ENCODE results near the gene CDH4. TPM values are rescaled to one million over a fixed set of nuclear protein-coding genes. Genes with fewer than 3 reads are reported as not detected.

Gene CDH4
- total and polyA plus RNA-seq, 2 of the 8 experiments (the other 6 are each of a cell fraction or from before 2014, with no cell fraction given) = 4.3 to 7.9 TPM

- WGBS, 2 experiments (ENCODE audit: extremely low coverage in 1 of 2, insufficient coverage in 1 of 2, insufficient read length in 1 of 2, insufficient replicate concordance in 2 of 2, low coverage in 1 of 2, low lambda C conversion rate in 2 of 2, missing lambda C conversion rate in 1 of 2) = 93% methylated on average over 9 of the region's 9 CpGs; no CpG with 5 or more reads in 1 of the 2 experiments
- H3K14ac ChIP-seq (ENCODE audit: insufficient read length) = no peak overlapping the region
- no peak overlapping the region for H2BK20ac ChIP-seq (ENCODE audit: low read length)
- H4K5ac ChIP-seq (ENCODE audit: insufficient read length, low read depth, low read length) = no peak overlapping the region
- DNase-seq (ENCODE audit: low read depth in 1 of 2, low spot score in 2 of 2) = no peak
- no peaks in the 10 kb centered on the region for H4K20me1 ChIP-seq (replicated peaks in 1 of 2; ENCODE audit: control insufficient read depth in 1 of 2, insufficient read depth in 2 of 2, low read length in 2 of 2)
- no peak overlapping the region for H2BK5ac ChIP-seq (ENCODE audit: low read depth, low read length)
- H4K91ac ChIP-seq (replicated peaks; ENCODE audit: insufficient read length, low read length) = no peak overlapping the region
- no peaks in the 10 kb centered on the region for H3K23me2 ChIP-seq (ENCODE audit: low read depth, low read length)
- H3K79me1 ChIP-seq (ENCODE audit: low read depth, low read length) = no peaks in the 10 kb centered on the region
- H3K4me2 ChIP-seq (ENCODE audit: insufficient read depth in 1 of 2, low read depth in 2 of 2, low read length in 2 of 2) = no peak overlapping the region
- no peak overlapping the region for H2BK120ac ChIP-seq (replicated peaks; ENCODE audit: low read depth, low read length)
- H3K36me3 ChIP-seq (ENCODE audit: control insufficient read depth in 2 of 4, insufficient read depth in 4 of 4, low read length in 3 of 4) = no peaks in the 10 kb centered on the region; a peak in 1 of 8 replicates
- H3K56ac ChIP-seq (replicated peaks; ENCODE audit: insufficient read length, low read depth, low read length) = no peak overlapping the region
- no peaks in the 10 kb centered on the region for H3K79me2 ChIP-seq (ENCODE audit: control insufficient read depth in 1 of 2, insufficient read depth in 2 of 2, low read length in 2 of 2)
- ChIA-PET CTCF (ENCODE audit: partially characterized antibody) (interaction anchor here (0.6 to 1.1 kb wide), 3 partner anchors 17 to 745 kb away, joined by 3 read pairs; no protein-coding TSS in a partner anchor), POLR2A (ENCODE audit: partially characterized antibody) (interaction anchor here (0.6 to 1.8 kb wide), 3 partner anchors 9 to 29 kb away, joined by 3 to 6 read pairs (median 3); no protein-coding TSS in a partner anchor)
- H3K18ac ChIP-seq (ENCODE audit: extremely low read depth, low read length) = no peak overlapping the region
- no peak overlapping the region for H2BK12ac ChIP-seq (ENCODE audit: low read depth, low read length)
- no peak overlapping the region for H2AK5ac ChIP-seq (ENCODE audit: low read depth, low read length)
- H3K27me3 ChIP-seq (replicated peaks in 1 of 4; ENCODE audit: control insufficient read depth in 3 of 4, extremely low read depth in 1 of 4, insufficient read depth in 3 of 4, low read length in 3 of 4) = no peaks in the 10 kb centered on the region
- H3K4me1 ChIP-seq (replicated peaks in 1 of 4; ENCODE audit: control insufficient read depth in 3 of 4, insufficient read depth in 4 of 4, low read length in 3 of 4) = peaks cover 0 to 6% (median 2%) of the 10 kb centered on the region in 4 experiments; a peak in 3 of 7 replicates
- H3K9me3 ChIP-seq (ENCODE audit: insufficient read depth in 2 of 2, low read depth in 1 of 2, low read length in 1 of 2) = peaks cover 21 to 24% of the 10 kb centered on the region in 2 experiments
- no peak overlapping the region for H3K4me3 ChIP-seq (ENCODE audit: extremely low read depth in 1 of 4, insufficient read depth in 2 of 4, low read depth in 3 of 4, low read length in 4 of 4)
- no peak overlapping the region for H2BK15ac ChIP-seq (ENCODE audit: low read length)
- no peak overlapping the region for H4K8ac ChIP-seq (ENCODE audit: extremely low read depth, insufficient read depth, low read length)
- H2AFZ ChIP-seq (ENCODE audit: low read length) = no peak overlapping the region
- H3K23ac ChIP-seq (ENCODE audit: insufficient read length) = no peak overlapping the region
- H3K4ac ChIP-seq (replicated peaks; ENCODE audit: insufficient read length, low read depth, low read length) = no peak overlapping the region
- H3K27ac ChIP-seq (ENCODE audit: low read depth, low read length) = no peak overlapping the region
- FAIRE-seq = no peak
- no peak overlapping the region for H3K9ac ChIP-seq (replicated peaks in 1 of 4; ENCODE audit: extremely low read depth in 1 of 4, low read depth in 3 of 4, low read length in 3 of 4)
- TF ChIP-seq SAP30 (IDR thresholded peaks at IDR 0.05; ENCODE audit: insufficient read depth, insufficient replicate concordance, low read length) (no peak), SIN3A (conservative IDR thresholded peaks at IDR 0.05 in 1 of 2, IDR thresholded peaks at IDR 0.05 in 1 of 2; ENCODE audit: low read depth in 1 of 2, low read length in 2 of 2) (no peak), MAX (IDR thresholded peaks at IDR 0.05) (no peak), RFX5 (IDR thresholded peaks at IDR 0.05; ENCODE audit: borderline replicate concordance, low read depth, low read length) (no peak), NRF1 (IDR thresholded peaks at IDR 0.05; ENCODE audit: low read depth, low read length) (no peak), ATF3 (IDR thresholded peaks at IDR 0.05; ENCODE audit: insufficient read depth, low read depth, low read length) (no peak), KDM5A (IDR thresholded peaks at IDR 0.05; ENCODE audit: low read length) (no peak), TEAD4 (IDR thresholded peaks at IDR 0.05; ENCODE audit: low read depth, low read length) (no peak), CBX8 (IDR thresholded peaks at IDR 0.05; ENCODE audit: borderline replicate concordance, low read depth, low read length) (no peak), ZNF274 (IDR thresholded peaks at IDR 0.05; ENCODE audit: borderline replicate concordance, extremely low read depth, low read length) (no peak)
Observed at GRCh38 chr20:61464307-61465303, 212.5 kb downstream of the CDH4 start.

Data from H1 (cell line).